ENCODE results near the gene CRYGB. TPM values are rescaled to one million over a fixed set of nuclear protein-coding genes. Genes with fewer than 3 reads are reported as not detected.
"Not testable (repeated sequence)": the region's sequence is repeated elsewhere in the genome, so short reads cannot be mapped to it uniquely, and the experiment has no call there.

CRYGB gene
- total and polyA plus RNA-seq, 2 experiments from 2014 or later: not detected

GRCh38 chr2:208128136-208128535 lies 17.8 kb downstream of the CRYGB start:
- H4K20me1 ChIP-seq (ENCODE audit: insufficient read depth): no peaks in the 10 kb centered on the region
- TF ChIP-seq EZH2phosphoT487 (IDR thresholded peaks at IDR 0.05; ENCODE audit: insufficient read depth, low read depth): no peak
- TF ChIP-seq EZH2 (IDR thresholded peaks at IDR 0.05; ENCODE audit: insufficient read depth, poor library complexity, severe bottlenecking): no peak
- H3K4me1 ChIP-seq (ENCODE audit: insufficient read depth): no peaks in the 10 kb centered on the region
- no peaks in the 10 kb centered on the region for H3K79me2 ChIP-seq (ENCODE audit: insufficient read depth)
- H3K9me2 ChIP-seq (ENCODE audit: insufficient read depth): no peaks in the 10 kb centered on the region
- peaks cover 31% of the 10 kb centered on the region for H3K27me3 ChIP-seq (replicated peaks; ENCODE audit: insufficient read depth)
- no peak overlapping the region for H3K4me3 ChIP-seq
- no peak for DNase-seq
- H3K4me2 ChIP-seq (ENCODE audit: unreplicated experiment): no peak overlapping the region
- H3K9ac ChIP-seq: no peak overlapping the region
- H3F3A ChIP-seq (ENCODE audit: insufficient read depth): no peaks in the 10 kb centered on the region
- H3K36me3 ChIP-seq (ENCODE audit: low read depth): no peaks in the 10 kb centered on the region
- 70 to 75% methylated on average over 12 of the region's 12 CpGs for WGBS, 2 experiments (ENCODE audit: low coverage in 1 of 2, low lambda C conversion rate in 2 of 2, missing lambda C conversion rate in 2 of 2)
- H2AFZ ChIP-seq: no peak overlapping the region
- H3K9me3 ChIP-seq (ENCODE audit: low read depth): no peaks in the 10 kb centered on the region
- H3K27ac ChIP-seq: no peak overlapping the region
- in situ Hi-C loops (cut with MboI): no loop called here

GRCh38 chr2:208127090-208127489 lies 18.9 kb downstream of the CRYGB start:
- no peak for DNase-seq

GRCh38 chr2:208125251-208125650 lies 20.7 kb downstream of the CRYGB start:
- Histone ChIP-seq H3K4me1 (ENCODE audit: insufficient read depth) (no peaks in the 10 kb centered on the region), H3K27ac (no peak overlapping the region), H3K9me2 (ENCODE audit: insufficient read depth) (no peaks in the 10 kb centered on the region), H3K4me3 (no peak overlapping the region), H3K9ac (no peak overlapping the region), H3K4me2 (ENCODE audit: unreplicated experiment) (no peak overlapping the region), H3K36me3 (ENCODE audit: low read depth) (no peaks in the 10 kb centered on the region), H3F3A (ENCODE audit: insufficient read depth) (no peaks in the 10 kb centered on the region), H2AFZ (no peak overlapping the region), H3K27me3 (replicated peaks; ENCODE audit: insufficient read depth) (peaks cover 44% of the 10 kb centered on the region), H3K9me3 (ENCODE audit: low read depth) (no peaks in the 10 kb centered on the region), H3K79me2 (ENCODE audit: insufficient read depth) (no peaks in the 10 kb centered on the region), H4K20me1 (ENCODE audit: insufficient read depth) (no peaks in the 10 kb centered on the region)
- no peak for TF ChIP-seq EZH2phosphoT487 (IDR thresholded peaks at IDR 0.05; ENCODE audit: insufficient read depth, low read depth)
- peak; percentile 31 for TF ChIP-seq EZH2 (IDR thresholded peaks at IDR 0.05; ENCODE audit: insufficient read depth, poor library complexity, severe bottlenecking)
- WGBS, 2 experiments (ENCODE audit: low coverage in 1 of 2, low lambda C conversion rate in 2 of 2, missing lambda C conversion rate in 2 of 2): 72 to 73% methylated on average over 4 of the region's 4 CpGs
- DNase-seq: no peak
- in situ Hi-C loops (cut with MboI): no loop called here

More at GRCh38 chr2:208127090-208127489, 18.9 kb downstream of the CRYGB start:
- Histone ChIP-seq H3K36me3 (ENCODE audit: low read depth) (no peaks in the 10 kb centered on the region), H2AFZ (no peak overlapping the region), H3K9me2 (ENCODE audit: insufficient read depth) (no peaks in the 10 kb centered on the region), H3K27ac (no peak overlapping the region), H3K27me3 (replicated peaks; ENCODE audit: insufficient read depth) (peaks cover 31% of the 10 kb centered on the region), H3K4me3 (no peak overlapping the region), H3K9ac (no peak overlapping the region), H3K9me3 (ENCODE audit: low read depth) (no peaks in the 10 kb centered on the region), H3K4me2 (ENCODE audit: unreplicated experiment) (no peak overlapping the region), H3F3A (ENCODE audit: insufficient read depth) (no peaks in the 10 kb centered on the region), H4K20me1 (ENCODE audit: insufficient read depth) (no peaks in the 10 kb centered on the region), H3K4me1 (ENCODE audit: insufficient read depth) (no peaks in the 10 kb centered on the region), H3K79me2 (ENCODE audit: insufficient read depth) (no peaks in the 10 kb centered on the region)
- 57 to 65% methylated on average over 4 of the region's 4 CpGs for WGBS, 2 experiments (ENCODE audit: low coverage in 1 of 2, low lambda C conversion rate in 2 of 2, missing lambda C conversion rate in 2 of 2)
- TF ChIP-seq EZH2 (IDR thresholded peaks at IDR 0.05; ENCODE audit: insufficient read depth, poor library complexity, severe bottlenecking): no peak
- no peak for TF ChIP-seq EZH2phosphoT487 (IDR thresholded peaks at IDR 0.05; ENCODE audit: insufficient read depth, low read depth)
- in situ Hi-C loops (cut with MboI): no loop called here

- Histone ChIP-seq H3K4me2 (ENCODE audit: unreplicated experiment) (peak within 1 kb of the TSS; percentile 48), H3K4me3 (0 out of 2 replicates have a peak within 1 kb of the TSS, but pooled peaks have one; percentile 19), H3K27me3 (replicated peaks; ENCODE audit: insufficient read depth) (peaks cover 45% of the 10 kb centered on the region)
- H3K9me2 ChIP-seq (ENCODE audit: insufficient read depth); H3K9ac ChIP-seq; H3K79me2 ChIP-seq (ENCODE audit: insufficient read depth); H3K36me3 ChIP-seq (ENCODE audit: low read depth); H2AFZ ChIP-seq; H3F3A ChIP-seq (ENCODE audit: insufficient read depth); H3K27ac ChIP-seq; in situ Hi-C loops (cut with MboI); H3K9me3 ChIP-seq (ENCODE audit: low read depth); H4K20me1 ChIP-seq (ENCODE audit: insufficient read depth); H3K4me1 ChIP-seq (ENCODE audit: insufficient read depth): not testable (repeated sequence)
- DNase-seq: peak; percentile 8
- 12% methylated on average over 43 to 46 of the region's 46 CpGs for WGBS, 2 experiments (ENCODE audit: low coverage in 1 of 2, low lambda C conversion rate in 2 of 2, missing lambda C conversion rate in 2 of 2)
Observed at GRCh38 chr2:208124013-208124715, 21.8 kb downstream of the CRYGB start, which contains the start of gene CRYGD. CRYGD (minus strand) TSS chr2:208124524; CDS start chr2:208124473, 51 bp downstream.
